ENCODE results near the gene CSTB.
A peak's percentile ranks its signal among the peaks of the same experiment; 100 is the strongest.

CSTB gene

DNA sequence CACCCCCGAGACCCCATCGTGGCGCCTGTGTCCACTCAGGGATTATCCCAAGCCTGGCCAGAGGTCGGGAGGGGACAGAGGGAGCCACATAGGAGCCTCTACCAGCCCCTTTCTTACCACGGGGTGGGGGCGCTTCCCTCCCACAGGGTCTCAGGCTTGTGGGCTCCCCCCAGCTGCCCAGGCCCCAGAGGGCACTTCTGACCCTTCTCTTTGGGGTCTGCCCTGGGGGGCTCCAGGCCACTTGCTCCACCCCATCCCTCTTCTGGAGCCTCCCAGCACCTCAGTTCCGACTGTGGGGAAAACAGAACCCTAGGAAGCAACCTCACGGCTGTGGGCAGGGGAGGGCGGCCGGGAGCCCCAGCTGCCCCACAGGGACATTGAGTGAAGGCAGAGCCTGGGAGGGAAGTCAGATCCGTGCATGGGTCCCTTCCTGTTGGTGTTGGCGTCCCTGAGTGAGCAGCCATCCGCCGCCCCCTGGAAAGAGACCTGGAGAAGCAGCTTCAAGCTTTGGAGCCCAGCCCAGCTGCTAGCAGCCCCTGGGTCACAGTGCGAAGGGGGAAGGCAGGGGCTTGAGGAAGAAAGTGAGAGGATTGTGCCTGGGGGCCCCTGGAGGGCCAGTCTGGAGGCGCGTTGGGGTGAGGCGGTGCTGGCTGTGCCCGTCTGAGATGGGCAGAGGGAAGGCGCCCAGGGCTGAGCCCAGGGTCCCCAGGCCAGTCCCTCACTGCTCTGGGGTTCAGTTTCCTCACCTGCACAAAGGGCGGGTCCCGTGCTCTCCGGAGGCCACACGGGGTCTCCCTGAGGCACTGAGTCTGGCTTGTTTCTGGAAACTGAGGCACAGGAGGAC lies 35.4 kb upstream of the CSTB start:
- peak overlapping the region; percentile 68 for H3K27ac ChIP-seq
- peaks cover 71% of the 10 kb centered on the region for H3K4me1 ChIP-seq
- H3K4me3 ChIP-seq: peak overlapping the region; percentile 52
- peak overlapping the region; percentile 92 for H3K4me2 ChIP-seq
- H3K9ac ChIP-seq: peak overlapping the region; percentile 58
- H3K27me3 ChIP-seq: no peaks in the 10 kb centered on the region
- no peak for TF ChIP-seq Cebpa-rat (IDR thresholded peaks at IDR 0.05)
- H3K36me3 ChIP-seq: no peaks in the 10 kb centered on the region; the same call in 1 of the 2 replicates
- H3K9me3 ChIP-seq: no peaks in the 10 kb centered on the region
- peaks cover 44% of the 10 kb centered on the region for H4K20me1 ChIP-seq

DNA sequence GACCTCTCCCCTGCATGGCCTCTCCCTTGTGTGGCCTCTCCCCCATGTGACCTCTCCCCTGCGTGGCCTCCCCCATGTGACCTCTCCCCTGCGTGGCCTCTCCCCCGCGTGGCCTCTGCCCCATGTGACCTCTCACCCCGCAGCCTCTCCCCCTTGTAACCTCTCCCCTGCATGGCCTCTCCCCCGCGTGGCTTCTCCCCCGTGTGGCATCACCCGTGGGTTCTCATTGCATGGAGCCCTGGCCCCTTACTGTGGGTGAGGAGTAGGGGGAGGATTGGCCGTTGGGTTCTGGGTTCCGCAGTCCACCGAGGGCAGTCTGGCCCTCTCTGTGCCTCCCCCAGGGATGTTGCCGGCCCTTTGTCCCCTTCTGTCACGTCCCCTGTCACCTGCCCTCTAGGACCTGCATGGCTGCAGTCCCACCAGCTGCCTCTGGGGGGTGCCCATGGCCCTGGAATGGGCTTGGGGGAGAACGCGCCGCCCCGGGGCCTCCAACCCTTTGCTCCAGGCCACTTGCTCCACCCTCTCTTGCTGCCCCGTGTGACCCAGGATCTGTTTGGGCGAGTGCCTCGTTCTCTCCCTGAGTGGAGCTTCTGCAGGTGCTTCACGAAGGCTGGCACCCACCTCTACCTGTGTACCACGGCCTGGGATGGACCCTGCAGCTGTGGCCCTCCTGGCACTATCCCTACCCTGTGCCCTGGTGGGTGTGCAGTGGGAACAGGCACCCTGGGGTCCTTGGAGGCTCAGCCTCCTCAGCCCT lies 34.6 kb upstream of the CSTB start:
- no peaks in the 10 kb centered on the region for H3K27me3 ChIP-seq
- TF ChIP-seq Cebpa-rat (IDR thresholded peaks at IDR 0.05): no peak
- no peaks in the 10 kb centered on the region for H3K9me3 ChIP-seq
- peak overlapping the region; percentile 68 for H3K27ac ChIP-seq
- H3K4me3 ChIP-seq: peak overlapping the region; percentile 52; the same call in 1 of the 2 replicates
- H3K4me1 ChIP-seq: peaks cover 79% of the 10 kb centered on the region
- peak overlapping the region; percentile 58; the same call in 1 of the 2 replicates for H3K9ac ChIP-seq
- H4K20me1 ChIP-seq: peaks cover 52% of the 10 kb centered on the region
- peak overlapping the region; percentile 92 for H3K4me2 ChIP-seq
- H3K36me3 ChIP-seq: no peaks in the 10 kb centered on the region; the same call in 1 of the 2 replicates

DNA sequence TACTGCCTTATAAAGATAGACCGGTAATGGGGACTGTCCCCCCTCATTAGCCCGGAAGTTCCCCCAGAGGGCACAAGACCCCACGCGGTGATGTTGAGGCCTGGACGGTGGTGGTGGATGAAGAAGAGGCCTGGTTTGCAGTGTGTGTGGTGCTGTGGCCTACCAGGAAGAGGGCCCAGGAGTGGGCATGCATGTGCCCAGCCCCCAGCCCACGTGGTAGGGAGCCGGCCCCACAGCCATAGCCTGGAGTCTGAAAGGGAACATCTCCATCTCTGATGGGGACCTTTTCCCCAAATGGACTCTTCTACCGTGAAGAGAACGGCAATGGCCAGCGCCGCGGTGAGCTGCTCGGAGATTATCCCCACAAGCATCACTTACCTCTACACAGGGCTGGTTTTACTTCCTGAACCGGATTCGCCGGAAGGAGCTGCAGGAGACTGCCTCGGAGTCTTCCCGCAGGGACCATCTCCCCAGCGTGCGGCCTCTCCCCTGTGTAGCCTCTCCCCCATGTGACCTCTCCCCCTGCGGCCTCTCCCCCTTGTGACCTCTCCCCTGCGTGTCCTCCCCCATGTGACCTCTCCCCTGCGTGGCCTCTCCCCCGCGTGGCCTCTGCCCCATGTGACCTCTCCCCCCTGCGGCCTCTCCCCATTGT lies 33.9 kb upstream of the CSTB start:
- no peaks in the 10 kb centered on the region for H3K27me3 ChIP-seq
- peaks cover 53% of the 10 kb centered on the region for H4K20me1 ChIP-seq
- H3K4me3 ChIP-seq: no peak overlapping the region
- H3K4me2 ChIP-seq: peak overlapping the region; percentile 92
- H3K9me3 ChIP-seq: no peaks in the 10 kb centered on the region
- peak overlapping the region; percentile 31; the same call in 1 of the 2 replicates for H3K27ac ChIP-seq
- no peaks in the 10 kb centered on the region; the same call in 1 of the 2 replicates for H3K36me3 ChIP-seq
- no peak overlapping the region; the same call in 1 of the 2 replicates for H3K9ac ChIP-seq
- TF ChIP-seq Cebpa-rat (IDR thresholded peaks at IDR 0.05): no peak
- peaks cover 86% of the 10 kb centered on the region for H3K4me1 ChIP-seq

DNA sequence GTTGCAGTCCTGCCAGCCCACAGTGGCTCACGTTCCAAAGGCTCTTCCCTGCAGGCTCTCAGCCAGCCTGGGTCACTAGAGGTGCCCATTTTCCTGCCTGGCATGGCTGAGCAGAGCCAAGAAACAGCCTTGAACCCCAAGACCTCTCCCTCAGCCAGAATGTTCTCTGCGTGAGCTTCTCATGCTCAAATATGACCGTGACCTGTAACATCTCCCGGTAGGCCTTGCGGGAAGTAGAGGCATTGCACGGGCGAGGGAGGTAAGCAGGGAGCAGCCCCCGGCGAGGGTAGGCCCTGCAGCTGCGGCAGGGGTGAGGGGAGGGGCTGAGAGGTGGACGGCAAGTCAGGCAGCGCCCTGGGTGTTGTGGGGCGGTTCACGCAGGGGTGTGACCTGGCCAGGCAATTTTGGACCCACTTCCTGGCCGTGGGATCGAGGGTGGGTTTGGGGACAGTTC lies 33.3 kb upstream of the CSTB start:
- Histone ChIP-seq H3K27ac (peak overlapping the region; percentile 31; the same call in 1 of the 2 replicates), H4K20me1 (peaks cover 58% of the 10 kb centered on the region), H3K9me3 (no peaks in the 10 kb centered on the region), H3K4me3 (no peak overlapping the region), H3K27me3 (no peaks in the 10 kb centered on the region), H3K4me2 (peak overlapping the region; percentile 92), H3K4me1 (peaks cover 92% of the 10 kb centered on the region), H3K36me3 (peaks cover 4% of the 10 kb centered on the region), H3K9ac (no peak overlapping the region)
- no peak for TF ChIP-seq Cebpa-rat (IDR thresholded peaks at IDR 0.05)

DNA sequence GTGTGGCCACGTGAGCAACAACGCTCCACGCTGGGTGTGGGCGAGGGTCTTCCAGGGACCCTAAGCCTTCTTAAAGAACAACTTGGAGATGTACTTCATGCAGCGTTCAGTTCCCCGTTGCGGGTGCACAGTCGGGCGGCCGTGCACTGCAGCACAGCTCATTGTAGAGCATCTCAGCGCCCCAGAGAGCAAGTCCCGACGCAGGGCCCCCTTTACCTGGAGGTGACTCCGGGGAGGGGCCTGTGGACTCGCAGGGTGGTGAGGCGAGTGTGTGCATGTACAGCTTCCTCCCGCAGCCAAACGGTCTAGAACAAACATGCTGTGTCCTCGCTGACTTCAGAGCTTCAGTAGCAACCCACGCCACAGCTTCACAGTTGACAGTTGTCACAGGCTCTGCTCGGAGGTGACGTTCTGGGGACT lies 32.7 kb upstream of the CSTB start:
- H3K9me3 ChIP-seq: no peaks in the 10 kb centered on the region
- H3K4me1 ChIP-seq: peaks cover 97% of the 10 kb centered on the region
- no peak overlapping the region for H3K9ac ChIP-seq
- H3K4me2 ChIP-seq: peak overlapping the region; percentile 92
- H3K36me3 ChIP-seq: peaks cover 9% of the 10 kb centered on the region
- TF ChIP-seq Cebpa-rat (IDR thresholded peaks at IDR 0.05): no peak
- no peaks in the 10 kb centered on the region for H3K27me3 ChIP-seq
- no peak overlapping the region for H3K4me3 ChIP-seq
- H4K20me1 ChIP-seq: peaks cover 64% of the 10 kb centered on the region
- peak overlapping the region; percentile 56; the same call in 1 of the 2 replicates for H3K27ac ChIP-seq

DNA sequence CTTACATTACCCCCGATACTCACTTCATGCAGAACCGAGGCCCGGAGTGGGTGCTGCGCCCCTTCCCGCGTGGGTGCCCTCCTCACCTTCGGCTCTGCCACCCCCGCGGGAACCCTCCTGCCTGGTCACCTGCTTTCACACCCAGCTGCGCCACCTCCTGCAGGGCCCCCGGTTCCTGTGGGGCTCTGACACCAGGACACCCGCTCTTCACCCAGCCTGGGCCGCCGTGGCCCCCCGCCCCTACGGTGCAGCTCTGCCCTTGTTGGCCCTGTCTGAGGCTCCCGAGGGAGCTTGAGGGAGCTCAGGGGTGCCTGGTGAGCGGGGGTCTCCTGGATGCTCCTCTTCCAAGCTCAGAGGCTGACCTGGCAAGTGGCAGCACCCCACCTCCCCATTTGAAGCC lies 32.3 kb upstream of the CSTB start:
- Histone ChIP-seq H3K27ac (peak overlapping the region; percentile 56), H3K4me2 (peak overlapping the region; percentile 92; the same call in 1 of the 2 replicates), H3K4me3 (no peak overlapping the region), H3K4me1 (peaks cover 99% of the 10 kb centered on the region), H3K36me3 (peaks cover 14% of the 10 kb centered on the region), H3K9ac (no peak overlapping the region), H4K20me1 (peaks cover 68% of the 10 kb centered on the region), H3K27me3 (no peaks in the 10 kb centered on the region), H3K9me3 (no peaks in the 10 kb centered on the region)
- no peak for TF ChIP-seq Cebpa-rat (IDR thresholded peaks at IDR 0.05)

DNA sequence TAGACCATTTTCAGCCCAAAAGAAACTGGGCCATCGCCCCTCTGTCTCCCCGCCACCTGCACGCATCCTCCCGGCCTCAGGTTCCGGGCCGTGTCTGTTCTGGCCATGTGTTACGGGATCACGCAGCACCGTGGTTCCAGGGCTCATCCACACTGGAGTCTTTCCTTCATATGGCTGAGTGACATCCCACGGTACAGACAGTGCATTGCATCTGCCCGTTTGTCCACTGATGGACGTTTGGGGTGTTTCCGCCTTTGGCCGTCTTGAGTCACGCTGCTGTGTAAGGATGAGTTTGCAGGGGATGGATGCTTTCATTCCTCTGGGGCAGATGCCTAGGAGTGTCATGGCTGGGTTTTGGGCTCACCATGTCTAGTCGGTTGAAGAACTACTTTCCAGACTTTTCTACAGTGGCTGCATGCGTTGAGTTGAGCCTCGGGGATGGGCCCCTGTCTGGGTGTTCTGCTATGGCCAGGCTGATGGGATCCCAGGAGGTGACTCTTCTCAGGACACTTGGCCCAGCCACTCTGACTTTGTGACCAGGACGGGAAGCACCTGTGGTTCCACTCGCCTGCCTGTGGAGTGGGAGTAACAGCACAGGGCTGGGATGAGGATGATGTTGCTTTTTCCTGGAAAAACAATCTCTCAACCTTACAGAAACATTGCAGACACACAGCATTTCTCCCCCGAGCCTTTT lies 30.1 kb upstream of the CSTB start:
- H3K4me3 ChIP-seq: no peak overlapping the region
- peak overlapping the region; percentile 83 for H3K27ac ChIP-seq

DNA sequence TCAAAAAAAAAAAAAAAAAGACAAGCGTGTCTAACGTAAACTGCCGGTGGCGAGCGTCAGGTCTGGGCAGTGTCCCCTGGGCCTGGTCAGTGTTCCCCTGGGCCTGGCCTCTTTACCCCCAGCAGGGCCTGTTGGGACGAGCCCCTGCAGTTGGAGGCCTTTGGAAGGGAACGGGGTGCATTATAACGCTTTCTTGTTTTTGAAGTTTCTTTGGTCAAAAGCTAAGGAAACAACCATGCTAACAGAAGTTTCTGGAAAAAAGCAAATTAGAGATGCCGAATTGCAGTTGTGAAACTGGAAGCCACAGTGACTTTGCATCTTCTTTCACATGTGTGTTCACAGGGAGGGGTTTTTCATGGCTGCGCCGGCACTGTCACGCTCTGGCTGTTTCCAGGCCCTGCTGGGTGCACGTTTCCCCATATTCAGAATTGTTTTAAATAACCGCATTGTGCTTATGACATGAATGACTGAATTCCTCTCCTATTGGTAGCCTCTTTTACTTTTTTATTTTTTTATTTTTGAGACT lies 29.2 kb upstream of the CSTB start:
- Histone ChIP-seq H3K36me3 (peaks cover 44% of the 10 kb centered on the region), H3K9ac (peak overlapping the region; percentile 59; the same call in 1 of the 2 replicates), H3K9me3 (no peaks in the 10 kb centered on the region), H3K27me3 (no peaks in the 10 kb centered on the region), H3K27ac (peak overlapping the region; percentile 83), H4K20me1 (peaks cover 82% of the 10 kb centered on the region), H3K4me1 (peaks cover 71% of the 10 kb centered on the region), H3K4me3 (no peak overlapping the region; the same call in 1 of the 2 replicates), H3K4me2 (peak overlapping the region; percentile 77)
- peak; percentile 76; the same call in 1 of the 2 replicates for TF ChIP-seq Cebpa-rat (IDR thresholded peaks at IDR 0.05)

More for the DNA sequence above, 30.1 kb upstream of the CSTB start:
- H3K36me3 ChIP-seq: peaks cover 36% of the 10 kb centered on the region
- peak overlapping the region; percentile 34 for H3K9ac ChIP-seq
- H3K4me1 ChIP-seq: peaks cover 79% of the 10 kb centered on the region
- peaks cover 82% of the 10 kb centered on the region for H4K20me1 ChIP-seq
- no peaks in the 10 kb centered on the region for H3K27me3 ChIP-seq
- peak overlapping the region; percentile 77 for H3K4me2 ChIP-seq
- no peak for TF ChIP-seq Cebpa-rat (IDR thresholded peaks at IDR 0.05)
- no peaks in the 10 kb centered on the region for H3K9me3 ChIP-seq
